Activated CD4-positive, alpha-beta T cell treated with anti-CD3 and anti-CD28 coated beads, Interleukin-2, amount 10 ng/mL, durations not matched to agents 24 days and 14 days (primary cell): ENCODE measurements around the gene EP300. TPM values are rescaled to one million over a fixed set of nuclear protein-coding genes. Genes with fewer than 3 reads are reported as not detected.

Experiments
- DNase-seq: peaks from one replicate; pipeline ENCODE4 v3.0.0; 2022
- H3K27ac Mint-ChIP-seq: one replicate; pipeline ENCODE4 v1.8.0; 2022; ENCODE audit warnings: mild to moderate bottlenecking, mixed read lengths
- H3K27me3 Mint-ChIP-seq: one replicate; pipeline ENCODE4 v1.8.0; 2022; ENCODE audit warnings: mixed read lengths
- H3K36me3 Mint-ChIP-seq: one replicate; pipeline ENCODE4 v1.8.0; 2022; ENCODE audit warnings: low read depth, mild to moderate bottlenecking, mixed read lengths
- H3K4me1 Mint-ChIP-seq: one replicate; pipeline ENCODE4 v1.8.0; 2021; ENCODE audit warnings: mixed read lengths
- H3K4me3 Mint-ChIP-seq: one replicate; pipeline ENCODE4 v1.8.0; 2022; ENCODE audit warnings: mild to moderate bottlenecking, moderate library complexity, mixed read lengths
- H3K9me3 Mint-ChIP-seq: one replicate; pipeline ENCODE4 v1.8.0; 2021; ENCODE audit warnings: mixed read lengths
- intact Hi-C: fragments of 100-400 bp; cut with micrococcal nuclease; formaldehyde crosslinking; loops from one replicate; pipeline ENCODE4 v1.15.1; 2023
- total RNA-seq: library from RNA; stranded (reverse); gene quantifications from 2 replicates; pipeline ENCODE4 v1.2.3, GENCODE V29; 2022

Gene EP300
- total RNA-seq, 1 donor from 2014 or later = 68.0 TPM

DNA sequence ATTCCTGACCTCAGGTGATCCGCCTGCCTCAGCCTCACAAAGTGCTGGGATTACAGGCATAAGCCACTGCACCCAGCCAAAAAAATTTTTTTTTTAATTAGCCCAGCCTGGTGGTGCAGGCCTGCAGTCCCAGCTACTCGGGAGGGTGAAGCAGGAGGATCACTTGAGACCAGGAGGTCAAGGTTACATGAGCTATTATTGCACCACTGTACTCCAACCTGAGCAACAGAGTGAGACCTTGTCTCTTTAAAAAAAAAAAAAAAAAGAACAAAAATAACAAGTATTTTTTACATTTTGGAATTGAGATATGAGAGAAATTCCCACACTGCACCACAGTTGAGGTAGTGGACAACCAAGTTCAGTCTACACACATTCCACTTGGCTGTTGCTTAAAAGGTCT lies 99.1 kb downstream of the EP300 start:
- intact Hi-C loops = no loop called here
- no peaks in the 10 kb centered on the region for H3K9me3 Mint-ChIP-seq
- DNase-seq = no peak
- H3K27ac Mint-ChIP-seq = no peak overlapping the region
- no peaks in the 10 kb centered on the region for H3K4me1 Mint-ChIP-seq
- peaks cover 11% of the 10 kb centered on the region for H3K27me3 Mint-ChIP-seq
- no peak overlapping the region for H3K4me3 Mint-ChIP-seq
- no peaks in the 10 kb centered on the region for H3K36me3 Mint-ChIP-seq

DNA sequence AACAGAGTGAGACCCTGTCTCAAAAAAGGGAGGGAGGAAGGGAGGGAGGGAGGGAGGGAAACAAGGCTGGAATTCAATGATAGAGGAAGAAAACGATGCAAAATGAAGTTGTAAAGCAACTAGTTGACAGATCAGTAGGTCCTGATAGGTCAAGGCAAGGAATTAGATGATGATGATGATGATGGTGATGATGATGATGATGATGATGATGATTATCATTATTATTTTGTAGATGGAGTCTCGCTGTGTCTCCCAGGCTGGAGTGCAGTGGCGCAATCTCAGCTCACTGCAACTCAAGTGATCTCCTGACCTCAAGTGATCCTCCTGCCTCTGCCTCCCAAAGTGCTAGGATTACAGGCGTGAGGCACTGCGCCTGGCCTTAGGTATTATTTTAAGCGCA lies 101.4 kb downstream of the EP300 start:
- Mint-ChIP-seq H3K27me3 (peaks cover 18% of the 10 kb centered on the region), H3K4me3 (no peak overlapping the region), H3K9me3 (no peaks in the 10 kb centered on the region), H3K4me1 (peaks cover 8% of the 10 kb centered on the region), H3K36me3 (no peaks in the 10 kb centered on the region), H3K27ac (no peak overlapping the region)
- intact Hi-C loops = no loop called here
- DNase-seq = no peak

GRCh38 chr22:41197038-41197972 lies 104.9 kb downstream of the EP300 start:
- peaks cover 8% of the 10 kb centered on the region for H3K4me1 Mint-ChIP-seq
- peak overlapping the region; percentile 80 for H3K4me3 Mint-ChIP-seq
- peak overlapping the region; percentile 63 for H3K27ac Mint-ChIP-seq
- DNase-seq = peak; percentile 96
- H3K27me3 Mint-ChIP-seq = peaks cover 28% of the 10 kb centered on the region
- H3K36me3 Mint-ChIP-seq = no peaks in the 10 kb centered on the region
- H3K9me3 Mint-ChIP-seq = no peaks in the 10 kb centered on the region
- intact Hi-C loops = no loop called here

DNA sequence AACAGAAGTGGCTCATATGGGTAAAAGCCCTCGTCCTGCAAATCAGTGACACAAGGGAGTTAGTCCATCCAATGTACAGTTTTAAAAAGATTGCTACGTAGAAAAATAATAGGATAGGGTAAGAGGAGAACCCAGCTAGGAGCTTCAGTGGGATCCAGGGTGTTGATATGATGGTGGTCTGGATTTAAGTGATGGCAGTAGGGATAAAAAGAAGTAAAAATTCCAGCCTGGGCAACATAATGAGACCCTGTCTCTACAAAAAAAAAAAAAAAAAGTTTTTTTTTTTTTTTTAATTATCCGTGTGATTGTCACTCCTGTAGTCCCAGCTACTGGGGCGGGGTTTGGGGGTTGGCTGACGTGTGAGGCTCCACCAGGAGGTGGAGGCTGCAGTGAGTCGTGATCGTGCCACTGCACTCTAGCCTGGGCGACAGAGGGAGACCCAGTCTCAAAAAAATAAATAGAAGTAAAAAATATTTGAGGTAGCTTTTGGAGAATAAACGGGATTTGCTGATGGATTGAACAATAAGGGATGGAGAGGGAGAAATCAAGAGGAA lies 105.7 kb downstream of the EP300 start:
- H3K9me3 Mint-ChIP-seq = no peaks in the 10 kb centered on the region
- intact Hi-C loops = no loop called here
- H3K4me3 Mint-ChIP-seq = peak overlapping the region; percentile 80
- H3K36me3 Mint-ChIP-seq = no peaks in the 10 kb centered on the region
- peaks cover 8% of the 10 kb centered on the region for H3K4me1 Mint-ChIP-seq
- peaks cover 27% of the 10 kb centered on the region for H3K27me3 Mint-ChIP-seq
- DNase-seq = peak; percentile 89
- no peak overlapping the region for H3K27ac Mint-ChIP-seq

GRCh38 chr22:41201141-41201540 lies 108.7 kb downstream of the EP300 start:
- peaks cover 23% of the 10 kb centered on the region for H3K4me1 Mint-ChIP-seq
- H3K27ac Mint-ChIP-seq = no peak overlapping the region
- H3K27me3 Mint-ChIP-seq = peaks cover 33% of the 10 kb centered on the region
- no peaks in the 10 kb centered on the region for H3K9me3 Mint-ChIP-seq
- H3K4me3 Mint-ChIP-seq = no peak overlapping the region
- DNase-seq = no peak
- peaks cover 3% of the 10 kb centered on the region for H3K36me3 Mint-ChIP-seq
- intact Hi-C loops = no loop called here

DNA sequence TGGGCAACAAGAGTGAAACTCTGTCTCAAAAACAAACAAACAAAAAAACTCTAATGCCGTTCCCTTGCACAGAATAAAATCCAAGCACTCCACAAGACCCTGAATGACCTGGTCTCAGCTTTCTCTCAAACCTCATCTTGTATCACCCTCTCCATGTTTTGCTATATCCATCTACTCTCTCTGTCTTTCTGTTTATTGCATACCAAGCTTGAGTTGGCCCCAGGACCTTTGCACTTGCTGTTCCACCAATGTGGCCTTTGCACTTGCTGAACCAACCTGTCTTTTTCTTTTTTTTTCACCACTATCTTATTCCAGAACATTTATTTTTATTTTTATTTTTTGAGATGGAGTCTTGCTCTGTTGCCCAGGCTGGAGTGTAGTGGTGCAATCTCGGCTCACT lies 110.7 kb downstream of the EP300 start:
- intact Hi-C loops = no loop called here
- peaks cover 27% of the 10 kb centered on the region for H3K27me3 Mint-ChIP-seq
- DNase-seq = no peak
- H3K36me3 Mint-ChIP-seq = peaks cover 13% of the 10 kb centered on the region
- H3K9me3 Mint-ChIP-seq = no peaks in the 10 kb centered on the region
- no peak overlapping the region for H3K27ac Mint-ChIP-seq
- H3K4me3 Mint-ChIP-seq = no peak overlapping the region
- peaks cover 25% of the 10 kb centered on the region for H3K4me1 Mint-ChIP-seq

DNA sequence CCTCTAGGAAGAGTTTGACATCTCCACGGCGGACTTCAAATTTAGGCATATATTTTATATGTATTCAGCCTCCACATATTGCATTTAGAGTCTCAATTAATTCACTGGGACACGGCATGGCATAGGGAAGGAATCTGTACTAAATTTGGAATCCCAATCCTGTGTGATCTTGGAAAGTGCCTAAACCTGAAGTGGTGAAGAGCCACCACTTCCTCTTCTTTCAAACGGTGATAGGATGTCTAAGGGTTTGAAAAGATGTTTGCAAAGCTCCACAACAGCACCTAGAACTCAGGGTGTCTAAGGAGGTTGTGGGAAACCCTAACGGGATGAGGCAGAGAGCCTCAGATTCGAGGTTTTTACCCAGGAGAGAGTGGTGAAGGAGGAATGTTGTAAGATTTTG lies 111.7 kb downstream of the EP300 start:
- peaks cover 25% of the 10 kb centered on the region for H3K27me3 Mint-ChIP-seq
- intact Hi-C loops = loop anchor here (2.0 kb wide), 2 partner anchors 181 to 347 kb away; partner anchors contain the start of genes ST13 and XPNPEP3
- H3K4me1 Mint-ChIP-seq = peaks cover 20% of the 10 kb centered on the region
- peak overlapping the region; percentile 60 for H3K4me3 Mint-ChIP-seq
- peak overlapping the region; percentile 65 for H3K27ac Mint-ChIP-seq
- H3K36me3 Mint-ChIP-seq = peaks cover 17% of the 10 kb centered on the region
- no peaks in the 10 kb centered on the region for H3K9me3 Mint-ChIP-seq
- DNase-seq = no peak

DNA sequence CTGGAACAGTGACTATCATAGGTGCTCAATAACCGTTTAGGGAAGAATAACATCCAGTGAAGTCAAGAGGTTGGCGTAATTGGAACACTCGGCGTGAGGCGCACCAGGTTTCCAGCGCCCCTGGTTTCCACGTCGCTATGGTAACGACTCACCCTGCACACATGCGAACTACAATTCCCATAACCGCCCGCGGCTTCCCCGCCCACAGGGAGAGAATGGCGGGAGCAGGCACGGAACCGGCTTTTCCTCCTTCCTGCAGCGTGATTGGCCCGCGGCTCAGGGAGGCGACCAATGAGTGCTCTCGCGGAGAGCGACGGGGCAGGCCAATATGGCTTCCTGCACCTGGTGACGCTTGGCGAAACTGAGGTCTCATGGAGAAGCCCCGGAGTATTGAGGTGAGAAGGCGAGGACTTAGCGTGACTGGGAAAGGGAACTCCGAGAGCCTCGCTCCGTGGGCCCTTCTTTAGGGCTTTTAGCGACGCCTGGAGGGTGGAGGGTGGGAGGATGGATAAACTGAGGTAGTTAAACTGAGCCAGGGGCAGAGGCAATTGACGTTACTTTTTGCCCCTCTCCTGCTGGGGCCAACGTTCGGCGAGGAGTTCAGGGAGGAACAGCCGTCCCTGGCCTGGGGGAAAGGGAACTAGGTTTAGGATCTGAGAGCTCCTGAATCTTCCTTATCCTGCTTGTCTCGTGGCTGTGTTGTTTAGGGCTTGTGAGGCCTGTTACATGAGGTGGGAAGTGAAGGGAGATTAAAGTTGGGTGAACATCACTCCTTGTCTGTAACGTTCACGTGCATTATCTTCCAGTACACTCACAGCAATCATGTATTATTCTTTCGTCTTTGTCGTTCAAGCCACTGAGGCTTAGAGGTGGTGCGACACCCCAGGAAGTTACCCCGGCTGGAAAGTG lies 112.9 kb downstream of the EP300 start, which contains the start of gene L3MBTL2:
L3MBTL2 (plus strand) TSS at position 321 of the 909 bp plus-strand sequence; CDS start at position 372, 51 bp downstream.
- Mint-ChIP-seq H3K27ac (peak within 1 kb of the TSS; percentile 94), H3K9me3 (no peaks in the 10 kb centered on the region), H3K36me3 (peaks cover 21% of the 10 kb centered on the region), H3K4me1 (peaks cover 20% of the 10 kb centered on the region), H3K4me3 (peak within 1 kb of the TSS; percentile 94), H3K27me3 (peaks cover 19% of the 10 kb centered on the region)
- intact Hi-C loops = loop anchor here (1.0 to 2.0 kb wide), 4 partner anchors 80 to 348 kb away; partner anchors contain the start of genes RBX1, ST13 and XPNPEP3
- DNase-seq = peak; percentile 100

GRCh38 chr22:41206719-41207118 lies 114.3 kb downstream of the EP300 start:
- H3K4me3 Mint-ChIP-seq = peak overlapping the region; percentile 58
- no peak for DNase-seq
- H3K9me3 Mint-ChIP-seq = no peaks in the 10 kb centered on the region
- peaks cover 20% of the 10 kb centered on the region for H3K4me1 Mint-ChIP-seq
- H3K27me3 Mint-ChIP-seq = peaks cover 12% of the 10 kb centered on the region
- H3K36me3 Mint-ChIP-seq = peaks cover 23% of the 10 kb centered on the region
- no peak overlapping the region for H3K27ac Mint-ChIP-seq
- intact Hi-C loops = no loop called here

GRCh38 chr22:41215409-41215808 lies 123.0 kb downstream of the EP300 start:
- Mint-ChIP-seq H3K27ac (no peak overlapping the region), H3K27me3 (no peaks in the 10 kb centered on the region), H3K4me1 (peaks cover 30% of the 10 kb centered on the region), H3K4me3 (peak overlapping the region; percentile 75), H3K9me3 (no peaks in the 10 kb centered on the region), H3K36me3 (peaks cover 57% of the 10 kb centered on the region)
- DNase-seq = no peak
- intact Hi-C loops = no loop called here

DNA sequence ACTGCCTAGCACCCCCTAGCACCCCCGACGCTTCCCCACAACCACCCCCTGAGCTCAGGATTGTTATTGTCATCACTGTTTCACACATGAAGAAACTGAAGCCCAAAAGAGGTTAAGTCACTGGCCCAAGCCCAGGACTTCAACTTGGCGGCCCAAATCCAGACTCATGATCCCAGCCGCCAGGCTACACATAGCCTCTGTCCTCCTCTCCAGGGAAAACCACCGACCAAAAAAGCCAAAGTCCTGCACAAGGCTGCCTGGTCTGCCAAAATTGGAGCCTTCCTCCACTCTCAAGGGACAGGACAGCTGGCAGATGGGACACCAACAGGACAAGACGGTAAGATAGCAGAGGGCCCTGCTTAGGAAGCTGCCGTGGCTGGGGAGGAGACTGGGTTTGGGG lies 123.5 kb downstream of the EP300 start:
- H3K4me1 Mint-ChIP-seq = peaks cover 30% of the 10 kb centered on the region
- DNase-seq = no peak
- peak overlapping the region; percentile 75 for H3K4me3 Mint-ChIP-seq
- no peaks in the 10 kb centered on the region for H3K27me3 Mint-ChIP-seq
- intact Hi-C loops = no loop called here
- H3K9me3 Mint-ChIP-seq = no peaks in the 10 kb centered on the region
- H3K36me3 Mint-ChIP-seq = peaks cover 57% of the 10 kb centered on the region
- peak overlapping the region; percentile 25 for H3K27ac Mint-ChIP-seq

DNA sequence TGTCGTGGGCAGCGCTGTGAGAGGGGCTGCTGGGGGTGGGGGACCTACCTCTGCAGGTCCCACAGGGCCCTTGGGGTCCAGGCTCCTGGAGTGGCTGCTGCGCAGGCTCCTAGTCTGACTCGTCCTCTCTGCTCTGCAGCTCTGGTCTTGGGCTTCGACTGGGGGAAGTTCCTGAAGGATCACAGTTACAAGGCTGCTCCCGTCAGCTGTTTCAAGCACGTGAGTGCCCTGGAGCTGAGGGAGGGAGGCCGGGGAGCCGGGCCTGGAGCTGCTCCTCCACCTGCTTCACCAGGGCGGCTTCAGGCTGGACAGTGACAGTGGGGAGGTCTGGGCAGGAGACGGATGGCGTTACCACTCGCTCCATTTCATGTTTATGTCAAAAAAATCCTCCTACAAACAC lies 124.6 kb downstream of the EP300 start:
- peak overlapping the region; percentile 75 for H3K4me3 Mint-ChIP-seq
- no peak for DNase-seq
- peaks cover 62% of the 10 kb centered on the region for H3K36me3 Mint-ChIP-seq
- peak overlapping the region; percentile 89 for H3K27ac Mint-ChIP-seq
- no peaks in the 10 kb centered on the region for H3K27me3 Mint-ChIP-seq
- H3K9me3 Mint-ChIP-seq = no peaks in the 10 kb centered on the region
- intact Hi-C loops = no loop called here
- peaks cover 30% of the 10 kb centered on the region for H3K4me1 Mint-ChIP-seq

DNA sequence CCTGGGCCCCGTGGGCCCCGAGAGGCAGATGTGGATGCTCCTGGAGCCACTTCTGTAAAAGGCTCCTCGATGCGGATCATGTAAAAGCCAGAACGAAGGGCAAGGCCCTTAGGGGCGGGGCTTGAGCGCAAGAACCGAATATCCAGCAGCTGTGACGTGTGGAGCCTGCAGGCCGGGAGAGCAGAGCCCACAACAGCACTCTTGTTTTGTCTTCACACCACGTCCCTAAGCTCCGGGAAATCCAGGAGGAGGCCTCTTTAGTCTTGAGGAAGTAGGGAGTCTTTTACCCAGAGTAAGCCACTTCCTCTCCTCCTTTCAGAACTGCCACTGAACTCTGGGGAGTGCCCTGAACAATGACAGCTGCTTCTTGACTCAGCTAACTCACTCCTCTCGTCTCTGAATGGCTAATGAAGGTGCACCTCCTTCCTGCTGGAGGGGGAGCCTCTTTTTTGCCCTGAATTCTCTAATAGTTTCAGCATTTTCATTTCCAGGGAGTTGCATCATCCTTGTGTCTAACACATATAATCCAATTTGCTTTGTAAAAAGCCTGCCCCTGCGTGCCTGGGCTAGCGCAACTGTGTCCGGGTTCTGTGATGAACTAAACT lies 125.3 kb downstream of the EP300 start:
- intact Hi-C loops = no loop called here
- Mint-ChIP-seq H3K36me3 (peaks cover 58% of the 10 kb centered on the region), H3K27me3 (no peaks in the 10 kb centered on the region), H3K27ac (peak overlapping the region; percentile 89), H3K4me1 (peaks cover 30% of the 10 kb centered on the region), H3K4me3 (peak overlapping the region; percentile 75), H3K9me3 (no peaks in the 10 kb centered on the region)
- DNase-seq = peak; percentile 87
